ENCODE data around the gene CIB4. TPM values are rescaled to one million over a fixed set of nuclear protein-coding genes. Genes with fewer than 3 reads are reported as not detected.

The CIB4 gene
- total and polyA plus RNA-seq, 2 of the 13 experiments (the other 11 are each of a cell fraction or from before 2014, with no cell fraction given): not detected

DNA sequence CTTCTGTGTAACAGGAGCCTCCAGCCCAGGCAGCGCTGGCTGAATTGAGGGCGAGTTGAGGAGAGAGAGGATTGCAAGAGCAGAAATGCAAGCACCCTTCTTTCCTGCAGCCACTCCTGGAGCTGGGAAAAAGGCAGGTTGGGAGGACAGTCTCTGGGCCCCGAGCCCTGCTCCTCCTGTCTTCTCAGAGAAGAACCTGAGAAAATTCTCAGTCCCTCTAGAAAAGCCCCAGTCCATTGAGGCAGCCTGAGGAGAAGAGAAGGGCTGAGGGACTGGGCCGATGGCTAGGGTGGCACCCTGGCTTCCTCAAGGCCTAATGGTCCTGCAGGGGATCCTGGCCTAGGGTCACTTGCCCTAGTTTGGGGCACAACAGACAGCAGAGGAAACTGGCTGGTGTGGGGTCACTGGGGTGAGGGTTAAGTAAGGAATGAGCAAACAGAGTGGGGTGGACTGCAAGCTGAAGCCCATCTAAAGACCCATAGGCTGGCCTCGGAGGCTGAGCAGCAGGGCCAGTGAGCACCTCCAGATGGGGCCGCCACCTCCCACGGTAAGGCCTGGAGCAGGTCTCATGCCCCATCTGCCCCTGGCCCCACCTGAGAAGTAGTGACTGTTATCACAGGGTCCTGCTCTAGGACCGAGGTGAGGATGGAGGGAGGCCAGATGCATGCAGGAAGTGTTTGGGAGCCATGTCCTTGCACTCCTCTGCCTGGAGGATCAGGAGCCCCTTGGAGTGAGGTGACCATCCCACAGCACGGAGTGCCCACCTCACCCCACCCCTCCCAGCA lies 12.4 kb downstream of the CIB4 start:
- no peaks in the 10 kb centered on the region for H3K9me3 ChIP-seq (ENCODE audit: low read length)
- no TSS peak for BruUV-seq (replicated peaks)
- in situ Hi-C loops (cut with HindIII; ENCODE audit: extremely low pct_ligation_motif_present, low pct_unique_long_range_greater_than_20kb) (no loop called here), intact Hi-C loops (cut with micrococcal nuclease; ENCODE audit: unreplicated experiment) (no loop called here)
- FAIRE-seq: no peak
- ChIA-PET CTCF (ENCODE audit: low intra/inter-chr PET ratio, low total read pairs) (no interaction called here), POLR2A (no interaction called here)
- H3K9ac ChIP-seq (ENCODE audit: insufficient read depth, low read depth, low read length): no peak overlapping the region
- H3K79me2 ChIP-seq (ENCODE audit: insufficient read depth, low read length): no peaks in the 10 kb centered on the region
- H3K4me2 ChIP-seq (ENCODE audit: low read depth, low read length): no peak overlapping the region
- no peak overlapping the region for H2AFZ ChIP-seq (ENCODE audit: low read length)
- WGBS (ENCODE audit: low lambda C conversion rate): 15% methylated on average over 7 of the region's 9 CpGs
- DNase-seq (ENCODE audit: low spot score): no peak
- no peak for ATAC-seq
- H4K20me1 ChIP-seq (ENCODE audit: insufficient read depth, low read length): no peaks in the 10 kb centered on the region
- H3K36me3 ChIP-seq (replicated peaks in 1 of 2; ENCODE audit: control insufficient read depth in 1 of 2, insufficient read depth in 2 of 2, low read length in 2 of 2): no peaks in the 10 kb centered on the region
- no peak overlapping the region for H3K4me3 ChIP-seq (replicated peaks in 1 of 3; ENCODE audit: insufficient read depth in 1 of 3, low read depth in 2 of 3, low read length in 3 of 3)
- TF ChIP-seq PITX1 (CRISPR knock-in tag; IDR thresholded peaks at IDR 0.05) (no peak), WIZ (CRISPR knock-in tag; IDR thresholded peaks at IDR 0.05) (no peak), REL (CRISPR knock-in tag; conservative IDR thresholded peaks at IDR 0.05) (no peak), POGZ (CRISPR knock-in tag; IDR thresholded peaks at IDR 0.05) (no peak), NFKBIZ (CRISPR knock-in tag; IDR thresholded peaks at IDR 0.05) (no peak), ZNF720 (CRISPR knock-in tag; IDR thresholded peaks at IDR 0.05) (no peak), ERF (CRISPR knock-in tag; IDR thresholded peaks at IDR 0.05) (no peak), KDM1A (CRISPR knock-in tag; IDR thresholded peaks at IDR 0.05) (no peak), ZNF570 (CRISPR knock-in tag; IDR thresholded peaks at IDR 0.05; ENCODE audit: borderline replicate concordance) (no peak), ZFP62 (CRISPR knock-in tag; IDR thresholded peaks at IDR 0.05) (no peak)
- TF ChIP-seq, protein P1, sequence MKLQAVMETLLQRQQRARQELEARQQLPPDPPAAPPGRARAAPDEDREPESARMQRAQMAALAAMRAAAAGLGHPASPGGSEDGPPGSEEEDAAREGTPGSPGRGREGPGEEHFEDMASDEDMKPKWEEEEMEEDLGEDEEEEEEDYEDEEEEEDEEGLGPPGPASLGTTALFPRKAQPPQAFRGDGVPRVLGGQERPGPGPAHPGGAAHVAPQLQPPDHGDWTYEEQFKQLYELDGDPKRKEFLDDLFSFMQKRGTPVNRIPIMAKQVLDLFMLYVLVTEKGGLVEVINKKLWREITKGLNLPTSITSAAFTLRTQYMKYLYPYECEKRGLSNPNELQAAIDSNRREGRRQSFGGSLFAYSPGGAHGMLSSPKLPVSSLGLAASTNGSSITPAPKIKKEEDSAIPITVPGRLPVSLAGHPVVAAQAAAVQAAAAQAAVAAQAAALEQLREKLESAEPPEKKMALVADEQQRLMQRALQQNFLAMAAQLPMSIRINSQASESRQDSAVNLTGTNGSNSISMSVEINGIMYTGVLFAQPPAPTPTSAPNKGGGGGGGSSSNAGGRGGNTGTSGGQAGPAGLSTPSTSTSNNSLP (IDR thresholded peaks at IDR 0.05; ENCODE audit: low read depth, low read length): no peak
- H3K27ac ChIP-seq (ENCODE audit: extremely low read length, insufficient read depth, low read length): no peak overlapping the region
- peaks cover 2 to 41% of the 10 kb centered on the region in 2 experiments; a peak in 4 of 5 replicates for H3K27me3 ChIP-seq (ENCODE audit: control insufficient read depth in 1 of 2, insufficient read depth in 2 of 2, low read length in 2 of 2)
- peaks cover 13% of the 10 kb centered on the region for H3K4me1 ChIP-seq (ENCODE audit: insufficient read depth, low read length)

Measured in HepG2 (cell line).